Chondrocyte (in vitro differentiated cells): ENCODE results near the gene F13B. TPM values are rescaled to one million over a fixed set of nuclear protein-coding genes. Genes with fewer than 3 reads are reported as not detected.
"Not testable (repeated sequence)": the region's sequence is repeated elsewhere in the genome, so short reads cannot be mapped to it uniquely, and the experiment has no call there.

ENCODE experiments used
- DNase-seq: peaks from one replicate; pipeline ENCODE4 v3.0.0; 2021; ENCODE audit warnings: mixed read lengths, low spot score
- H3K27ac Mint-ChIP-seq: one replicate; pipeline ENCODE4 v1.8.0; 2021; ENCODE audit warnings: mild to moderate bottlenecking, moderate library complexity, mixed read lengths; ENCODE audit not compliant: unreplicated experiment
- H3K27me3 Mint-ChIP-seq: 2 replicates; pipeline ENCODE4 v1.8.0; 2021; ENCODE audit warnings: low read depth, mixed read lengths
- H3K36me3 Mint-ChIP-seq: 2 replicates; pipeline ENCODE4 v1.8.0; 2021; ENCODE audit warnings: low read depth, mixed read lengths
- H3K4me1 Mint-ChIP-seq: 2 replicates; pipeline ENCODE4 v1.8.0; 2021; ENCODE audit warnings: low read depth, mild to moderate bottlenecking, mixed read lengths
- H3K4me3 Mint-ChIP-seq: one replicate; pipeline ENCODE4 v1.8.0; 2021; ENCODE audit warnings: mild to moderate bottlenecking, moderate library complexity, mixed read lengths; ENCODE audit not compliant: unreplicated experiment
- H3K9me3 Mint-ChIP-seq: 2 replicates; pipeline ENCODE4 v1.8.0; 2021; ENCODE audit warnings: low read depth, mixed read lengths
- CTCF ChIP-seq: fragments of 200-600 bp; sonication (generic); IDR thresholded peaks from 2 replicates; pipeline ENCODE4 v1.5.0; 2021; ENCODE audit warnings: antibody characterized with exemption, mild to moderate bottlenecking, moderate library complexity
- total RNA-seq: library from RNA; stranded (reverse); gene quantifications from 3 replicates; pipeline ENCODE4 v1.2.1, GENCODE V29; 2021

Gene F13B
- total RNA-seq, 1 donor from 2014 or later = not detected

DNA sequence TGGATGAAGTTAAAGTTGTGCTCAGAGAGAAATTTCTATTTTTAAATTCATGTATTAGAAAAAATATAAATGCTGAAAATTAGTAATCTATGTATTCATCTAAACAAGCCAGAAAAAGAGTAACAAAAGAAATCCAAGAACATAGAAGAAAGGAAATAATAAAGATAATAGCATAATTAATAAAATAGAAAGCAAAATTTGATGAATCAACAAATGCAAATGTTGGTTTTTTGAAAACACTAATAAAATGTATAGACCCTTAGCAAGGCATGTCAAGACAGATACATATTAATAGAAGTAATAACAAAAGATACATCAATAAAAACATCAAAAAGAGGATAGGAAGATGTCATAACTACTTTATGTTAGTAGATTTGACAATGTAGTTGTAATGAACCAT, 18.0 kb downstream of the F13B start:
- Mint-ChIP-seq H3K27me3 (peaks cover 35% of the 10 kb centered on the region), H3K4me3 (no peak overlapping the region), H3K36me3 (no peaks in the 10 kb centered on the region), H3K27ac (no peak overlapping the region), H3K9me3 (peaks cover 8% of the 10 kb centered on the region), H3K4me1 (no peaks in the 10 kb centered on the region)
- DNase-seq = no peak
- no peak for TF ChIP-seq CTCF

DNA sequence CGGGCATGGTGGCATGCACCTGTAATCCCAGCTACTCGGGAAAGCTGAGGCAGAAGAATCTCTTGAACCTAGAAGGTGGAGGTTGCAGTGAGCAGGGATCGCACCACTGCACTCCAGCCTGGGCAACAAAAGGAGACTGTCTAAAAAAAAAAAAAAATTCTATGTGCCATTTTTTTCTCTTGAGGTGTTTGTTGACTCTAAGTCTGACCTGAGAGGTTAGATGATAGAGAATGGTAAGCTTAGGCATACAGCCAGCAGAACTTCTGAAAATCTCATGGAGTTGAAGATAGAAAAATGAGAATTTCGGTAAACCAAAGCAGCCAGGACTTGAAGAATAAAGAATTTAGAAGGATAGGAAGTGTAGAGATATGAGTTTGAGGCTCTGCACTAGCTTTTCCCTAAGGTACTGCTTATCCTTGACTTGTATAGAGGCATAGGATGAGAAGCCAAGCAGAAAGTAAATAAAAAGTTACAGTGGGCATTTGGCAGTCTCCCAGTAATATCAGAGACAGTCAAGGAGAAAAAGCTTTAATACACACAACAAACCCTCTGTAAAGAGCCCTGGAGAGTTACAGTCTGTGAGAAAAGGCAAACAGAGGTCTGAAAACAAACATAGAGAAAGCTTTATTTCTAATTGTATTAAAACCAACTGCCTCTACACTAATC, 24.3 kb downstream of the F13B start:
- no peak overlapping the region for H3K27ac Mint-ChIP-seq
- H3K27me3 Mint-ChIP-seq = peaks cover 24% of the 10 kb centered on the region
- peaks cover 5% of the 10 kb centered on the region for H3K9me3 Mint-ChIP-seq
- H3K4me3 Mint-ChIP-seq = no peak overlapping the region
- DNase-seq = no peak
- no peaks in the 10 kb centered on the region for H3K36me3 Mint-ChIP-seq
- H3K4me1 Mint-ChIP-seq = no peaks in the 10 kb centered on the region
- no peak for TF ChIP-seq CTCF

- DNase-seq = no peak
- peaks cover 24% of the 10 kb centered on the region for H3K27me3 Mint-ChIP-seq
Measured at GRCh38 chr1:197041486-197042353, 25.3 kb downstream of the F13B start.

GRCh38 chr1:197036861-197037260, 30.2 kb downstream of the F13B start:
- H3K36me3 Mint-ChIP-seq = no peaks in the 10 kb centered on the region
- DNase-seq = no peak
- H3K27ac Mint-ChIP-seq = no peak overlapping the region
- H3K4me1 Mint-ChIP-seq = peaks cover 8% of the 10 kb centered on the region
- peaks cover 1% of the 10 kb centered on the region for H3K27me3 Mint-ChIP-seq
- no peaks in the 10 kb centered on the region for H3K9me3 Mint-ChIP-seq
- TF ChIP-seq CTCF = no peak
- H3K4me3 Mint-ChIP-seq = no peak overlapping the region

More at GRCh38 chr1:197041486-197042353, 25.3 kb downstream of the F13B start:
- Mint-ChIP-seq H3K9me3 (no peaks in the 10 kb centered on the region), H3K4me3 (no peak overlapping the region), H3K4me1 (no peaks in the 10 kb centered on the region), H3K27ac (no peak overlapping the region), H3K36me3 (no peaks in the 10 kb centered on the region)
- TF ChIP-seq CTCF = no peak

GRCh38 chr1:197034631-197035339, 32.3 kb downstream of the F13B start:
- H3K4me3 Mint-ChIP-seq, H3K27ac Mint-ChIP-seq, H3K4me1 Mint-ChIP-seq, H3K36me3 Mint-ChIP-seq, DNase-seq, H3K9me3 Mint-ChIP-seq, H3K27me3 Mint-ChIP-seq: not testable (repeated sequence)
